ENCODE results near the gene PARD3B.

GRCh38 chr2:204896146-204896545 lies 350.9 kb downstream of the PARD3B start:
- no peak for TF ChIP-seq TAF1 (IDR thresholded peaks at IDR 0.05; ENCODE audit: low read depth, low read length)
- no peak for TF ChIP-seq POLR2A (IDR thresholded peaks at IDR 0.05; ENCODE audit: low read depth, low read length)

All from GM12891 (cell line).